Measurements from ENCODE around the gene ZNF710.

Gene ZNF710

GRCh38 chr15:90085565-90085964 lies 84.4 kb downstream of the ZNF710 start:
- peaks cover 85% of the 10 kb centered on the region for H3K36me3 ChIP-seq (ENCODE audit: insufficient read depth, low read length)
- no peak overlapping the region for H3K27ac ChIP-seq (ENCODE audit: low read length)
- ATAC-seq (ENCODE audit: insufficient read depth, low read depth), result no peak
- no peaks in the 10 kb centered on the region for H3K4me1 ChIP-seq (ENCODE audit: insufficient read depth, low read length)
- H3K4me3 ChIP-seq (ENCODE audit: low read depth in 1 of 2, low read length in 2 of 2), result no peak overlapping the region
- peaks cover 8% of the 10 kb centered on the region; the same call in 1 of the 2 replicates for H3K79me2 ChIP-seq (ENCODE audit: insufficient read depth, low read length)
- H3K9me3 ChIP-seq (ENCODE audit: insufficient read depth, low read length, severe bottlenecking), result no peaks in the 10 kb centered on the region
- no peak for TF ChIP-seq CTCF (IDR thresholded peaks at IDR 0.05; ENCODE audit: borderline replicate concordance, extremely low read depth, low read length, poor library complexity, severe bottlenecking)
- no peak for TF ChIP-seq EZH2 (IDR thresholded peaks at IDR 0.05; ENCODE audit: borderline replicate concordance, low read depth, low read length, severe bottlenecking)
- no peak overlapping the region for H2AFZ ChIP-seq (ENCODE audit: low read depth, low read length)
- no peak for DNase-seq
- H3K4me2 ChIP-seq (ENCODE audit: insufficient read depth, low read length), result no peak overlapping the region
- no peak overlapping the region for H3K9ac ChIP-seq (ENCODE audit: low read depth, low read length)
- peaks cover 14% of the 10 kb centered on the region; the same call in 1 of the 2 replicates for H4K20me1 ChIP-seq (ENCODE audit: insufficient read depth, low read length)
- no peaks in the 10 kb centered on the region for H3K27me3 ChIP-seq (ENCODE audit: insufficient read depth, low read length, poor library complexity)

GRCh38 chr15:90086868-90087268 lies 85.7 kb downstream of the ZNF710 start:
- H3K27me3 ChIP-seq (ENCODE audit: insufficient read depth, low read length, poor library complexity), result no peaks in the 10 kb centered on the region
- H3K4me3 ChIP-seq (ENCODE audit: low read depth in 1 of 2, low read length in 2 of 2), result no peak overlapping the region
- no peaks in the 10 kb centered on the region for H3K4me1 ChIP-seq (ENCODE audit: insufficient read depth, low read length)
- H3K27ac ChIP-seq (ENCODE audit: low read length), result no peak overlapping the region
- ATAC-seq (ENCODE audit: insufficient read depth, low read depth) (peak; percentile 77), DNase-seq (peak; percentile 55)
- H2AFZ ChIP-seq (ENCODE audit: low read depth, low read length), result no peak overlapping the region
- H3K9ac ChIP-seq (ENCODE audit: low read depth, low read length), result no peak overlapping the region
- peaks cover 18% of the 10 kb centered on the region for H3K79me2 ChIP-seq (ENCODE audit: insufficient read depth, low read length)
- H4K20me1 ChIP-seq (ENCODE audit: insufficient read depth, low read length), result peaks cover 27% of the 10 kb centered on the region
- no peak overlapping the region for H3K4me2 ChIP-seq (ENCODE audit: insufficient read depth, low read length)
- peaks cover 89% of the 10 kb centered on the region for H3K36me3 ChIP-seq (ENCODE audit: insufficient read depth, low read length)
- H3K9me3 ChIP-seq (ENCODE audit: insufficient read depth, low read length, severe bottlenecking), result no peaks in the 10 kb centered on the region
- peak; percentile 77 for TF ChIP-seq CTCF (IDR thresholded peaks at IDR 0.05; ENCODE audit: borderline replicate concordance, extremely low read depth, low read length, poor library complexity, severe bottlenecking)
- TF ChIP-seq EZH2 (IDR thresholded peaks at IDR 0.05; ENCODE audit: borderline replicate concordance, low read depth, low read length, severe bottlenecking), result no peak

- Histone ChIP-seq H3K27me3 (ENCODE audit: insufficient read depth, low read length, poor library complexity) (no peaks in the 10 kb centered on the region), H3K4me2 (ENCODE audit: insufficient read depth, low read length) (no peak overlapping the region), H4K20me1 (ENCODE audit: insufficient read depth, low read length) (peaks cover 27% of the 10 kb centered on the region), H2AFZ (ENCODE audit: low read depth, low read length) (no peak overlapping the region), H3K4me3 (ENCODE audit: low read depth in 1 of 2, low read length in 2 of 2) (no peak overlapping the region), H3K4me1 (ENCODE audit: insufficient read depth, low read length) (no peaks in the 10 kb centered on the region), H3K27ac (ENCODE audit: low read length) (no peak overlapping the region), H3K9me3 (ENCODE audit: insufficient read depth, low read length, severe bottlenecking) (no peaks in the 10 kb centered on the region), H3K9ac (ENCODE audit: low read depth, low read length) (no peak overlapping the region), H3K79me2 (ENCODE audit: insufficient read depth, low read length) (peaks cover 24% of the 10 kb centered on the region), H3K36me3 (ENCODE audit: insufficient read depth, low read length) (peaks cover 86% of the 10 kb centered on the region)
- ATAC-seq (ENCODE audit: insufficient read depth, low read depth) (peak; percentile 62), DNase-seq (peak; percentile 46)
- TF ChIP-seq CTCF (IDR thresholded peaks at IDR 0.05; ENCODE audit: borderline replicate concordance, extremely low read depth, low read length, poor library complexity, severe bottlenecking) (peak; percentile 41), EZH2 (IDR thresholded peaks at IDR 0.05; ENCODE audit: borderline replicate concordance, low read depth, low read length, severe bottlenecking) (no peak)
Measured at GRCh38 chr15:90087454-90088154, 86.5 kb downstream of the ZNF710 start.

Measured in DND-41 (cell line).